ENCODE results near the gene UGT2B11.
"Not testable (repeated sequence)": the region's sequence is repeated elsewhere in the genome, so short reads cannot be mapped to it uniquely, and the experiment has no call there.

UGT2B11 gene

DNA sequence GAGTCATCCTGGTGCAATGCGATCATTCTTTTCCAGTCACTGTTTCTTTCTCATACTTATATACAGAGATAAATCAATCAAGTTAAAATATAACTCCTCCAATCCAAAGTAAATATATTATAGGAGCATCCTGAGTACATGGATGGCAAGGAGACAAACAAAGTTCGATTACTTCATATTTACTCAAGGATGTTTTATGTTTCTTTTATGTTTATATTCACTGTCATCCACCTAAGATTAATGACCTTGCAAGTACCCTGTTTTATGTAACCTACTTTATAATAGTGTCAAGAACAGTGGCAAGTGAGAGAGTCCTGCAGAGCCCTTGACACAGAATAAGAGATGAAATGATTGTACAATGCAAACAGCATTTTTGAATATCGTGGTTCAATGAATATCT is at the start of gene UGT2B11:
UGT2B11 (minus strand) TSS at position 33 of the 400 bp plus-strand sequence; CDS start at position 7, 26 bp downstream.
- DNase-seq = peak; percentile 45

- not testable (repeated sequence) for DNase-seq
Measured at GRCh38 chr4:69253147-69253772, 38.7 kb upstream of the UGT2B11 start.

DNA sequence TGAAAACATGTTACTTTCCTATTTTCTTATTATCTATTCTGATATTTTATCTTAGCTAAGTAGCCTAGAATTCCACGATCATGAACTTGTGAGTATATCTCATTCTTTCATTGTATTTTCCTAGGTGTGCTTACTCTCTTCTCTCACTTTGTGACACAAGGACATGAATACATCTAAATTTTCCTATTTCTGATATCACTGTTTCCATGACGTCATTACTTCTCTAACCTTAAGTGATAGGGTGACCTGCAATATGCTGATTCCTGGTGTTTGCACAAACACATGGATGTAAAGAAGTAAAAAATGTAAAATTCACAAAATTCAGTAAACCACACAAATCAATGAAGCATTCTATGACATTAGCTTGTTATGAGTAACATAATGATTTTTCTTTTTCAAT is 36.3 kb upstream of the UGT2B11 start:
- not testable (repeated sequence) for DNase-seq

GRCh38 chr4:69242562-69243240 is 28.2 kb upstream of the UGT2B11 start:
- DNase-seq = not testable (repeated sequence)

DNA sequence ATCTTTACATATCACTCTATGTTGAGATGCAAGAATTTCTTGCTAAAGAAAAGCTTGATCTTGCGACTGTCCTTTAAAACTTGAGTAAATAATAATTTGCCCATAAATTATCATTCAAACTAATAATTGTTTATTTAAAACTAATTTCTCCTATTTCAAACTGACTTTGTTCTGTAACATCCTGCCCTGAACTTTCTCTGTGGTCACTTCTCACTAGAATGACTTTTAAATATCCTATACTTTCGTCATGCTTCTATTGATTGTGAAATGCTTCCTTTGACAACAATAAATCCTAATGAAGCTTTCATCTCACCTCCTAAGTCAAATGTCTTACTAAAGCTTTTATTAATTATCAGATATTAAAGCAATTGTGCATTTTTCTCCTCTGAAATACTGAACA is 27.2 kb upstream of the UGT2B11 start:
- DNase-seq = not testable (repeated sequence)

DNA sequence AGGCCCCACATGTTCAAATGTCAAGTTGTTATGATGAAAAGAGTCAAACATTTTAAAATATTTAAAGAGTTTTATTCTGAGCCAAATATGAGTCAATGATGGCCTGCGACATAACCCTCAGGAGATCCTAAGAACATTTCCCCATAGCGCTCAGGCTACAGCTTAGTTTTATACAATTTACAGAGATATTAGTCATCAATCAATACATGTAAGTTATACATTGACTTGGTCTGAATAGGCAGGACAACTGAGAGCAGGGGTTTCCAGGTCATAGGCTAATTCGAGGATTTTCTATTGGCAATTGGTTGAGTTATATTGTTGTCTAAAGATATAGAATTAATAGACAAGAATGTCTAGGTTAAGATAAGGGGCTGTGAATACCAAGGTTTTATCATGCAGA is 26.2 kb upstream of the UGT2B11 start:
- DNase-seq = not testable (repeated sequence)

DNA sequence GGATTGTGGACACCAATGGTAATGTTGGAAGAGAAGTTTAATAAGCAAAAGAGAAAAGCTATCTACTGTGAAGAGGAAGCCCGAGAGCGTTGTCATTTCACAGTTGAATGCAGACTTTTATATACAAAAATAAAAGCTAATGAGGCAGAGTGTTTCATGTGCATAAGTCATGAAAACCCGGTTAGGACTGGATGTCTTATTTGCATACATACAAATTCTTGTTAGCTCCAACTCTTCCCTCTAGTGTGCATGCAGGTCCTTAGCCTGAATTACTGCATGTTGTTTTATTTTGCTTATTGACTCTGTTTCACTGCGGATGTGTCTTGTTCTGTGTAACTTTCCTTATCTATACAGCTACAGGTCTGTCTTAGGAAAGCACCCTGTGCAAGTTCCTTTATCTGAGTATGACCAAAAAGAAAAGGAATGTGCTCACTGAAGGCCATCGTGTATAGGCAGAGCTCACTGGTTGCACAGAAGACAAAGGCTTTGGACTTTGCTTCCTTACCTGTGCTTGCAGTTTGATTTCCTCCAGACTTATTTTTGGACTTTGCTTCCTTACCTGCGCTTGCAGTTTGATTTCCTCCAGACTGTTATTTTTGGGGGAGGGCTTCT is 25.1 kb upstream of the UGT2B11 start:
- DNase-seq = no peak

GRCh38 chr4:69239092-69239491 is 24.5 kb upstream of the UGT2B11 start:
- DNase-seq = no peak

DNA sequence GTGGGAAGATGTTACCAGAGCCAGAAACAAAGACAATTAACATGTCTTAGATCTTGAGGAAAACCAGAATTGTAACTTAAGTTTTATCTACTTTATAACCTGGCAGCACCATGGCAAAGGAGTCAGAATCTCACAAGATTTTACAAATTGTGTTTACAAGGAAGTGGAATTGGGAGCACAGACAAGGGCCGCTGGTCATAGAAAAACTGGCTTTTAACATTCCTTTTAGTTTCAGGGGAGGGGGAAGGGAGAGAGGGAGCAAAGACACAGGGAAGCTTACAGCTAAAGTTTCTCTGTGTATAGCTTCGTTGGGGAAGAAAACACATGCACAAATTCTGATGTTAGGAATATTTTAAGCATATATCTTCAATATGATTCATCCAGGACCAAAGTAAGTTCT is 10.3 kb upstream of the UGT2B11 start:
- no peak for DNase-seq

- DNase-seq = not testable (repeated sequence)
Measured at GRCh38 chr4:69223277-69223676, 8.7 kb upstream of the UGT2B11 start.

GRCh38 chr4:69218491-69218890 is 3.9 kb upstream of the UGT2B11 start:
- not testable (repeated sequence) for DNase-seq

GRCh38 chr4:69210911-69211310 is 3.6 kb downstream of the UGT2B11 start:
- no peak for DNase-seq

DNA sequence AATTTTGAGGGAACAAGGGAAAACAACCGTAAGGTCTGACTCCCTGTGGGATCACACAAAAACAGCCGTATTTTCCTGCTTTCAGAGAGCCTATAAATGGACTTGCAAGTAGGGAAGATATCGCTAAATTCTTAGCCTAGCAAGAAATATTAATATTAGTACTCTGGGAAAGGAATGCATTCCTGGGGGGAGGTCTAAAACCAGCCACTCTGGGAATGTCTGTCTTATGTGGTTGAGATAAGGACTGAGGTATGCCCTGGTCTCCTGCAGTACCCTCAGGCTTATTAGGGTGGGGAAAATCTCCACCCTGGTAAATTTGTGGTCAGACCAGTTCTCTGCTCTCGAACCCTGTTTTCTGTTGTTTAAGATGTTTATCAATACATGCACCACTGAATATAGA is 16.0 kb downstream of the UGT2B11 start:
- not testable (repeated sequence) for DNase-seq

DNA sequence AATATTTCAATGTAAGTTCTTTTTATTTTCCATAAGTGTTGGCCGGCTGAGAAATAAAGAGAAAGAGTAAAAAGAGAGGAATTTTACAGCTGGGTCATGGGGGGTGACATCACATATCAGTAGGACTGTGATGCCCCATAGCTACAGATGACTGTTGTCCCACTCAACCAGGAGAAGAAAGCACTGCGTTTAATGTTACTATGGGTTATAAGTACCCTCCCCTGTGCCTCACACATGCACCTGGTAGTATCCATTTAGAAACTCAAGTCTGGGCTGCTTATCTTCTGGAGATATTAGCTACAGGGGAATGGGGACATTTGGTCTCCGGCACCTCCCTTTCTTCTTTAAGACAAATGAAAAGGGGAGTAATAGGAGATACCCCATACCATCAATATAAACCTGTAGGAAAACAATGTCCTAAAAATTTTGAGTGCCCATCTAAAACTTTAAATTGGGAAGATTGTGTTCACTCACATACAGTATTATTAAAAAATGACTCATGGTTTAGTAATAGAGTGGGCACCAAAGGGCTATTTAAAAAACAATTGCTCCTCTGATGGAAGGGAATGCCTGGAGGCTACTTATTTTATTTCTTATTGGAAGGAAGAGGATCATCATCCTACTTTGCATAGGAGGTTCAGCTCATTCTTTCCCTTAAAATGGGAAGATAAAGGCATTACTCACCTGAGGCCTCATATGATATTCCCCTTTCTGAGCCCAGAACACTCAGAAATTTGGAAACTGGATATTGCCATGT is 18.2 kb downstream of the UGT2B11 start:
- no peak for DNase-seq

DNA sequence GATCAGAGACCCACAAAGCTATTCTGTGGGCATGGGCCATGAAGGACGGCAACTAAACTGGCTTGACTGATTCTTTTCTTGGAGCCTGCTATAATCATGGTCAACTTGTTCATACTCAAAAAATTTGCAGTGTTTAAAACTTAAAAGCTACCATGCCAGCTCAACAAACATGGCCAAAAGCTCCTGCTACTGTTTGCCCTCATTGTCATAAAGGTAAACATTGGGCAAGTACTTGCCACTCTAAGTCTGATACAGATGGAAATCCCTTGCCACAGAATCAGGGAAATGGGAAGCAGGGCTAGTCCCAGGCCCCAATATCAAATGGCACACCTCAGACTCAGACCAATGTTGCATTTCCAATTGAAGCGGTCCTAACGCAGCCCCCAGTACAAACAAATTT is 20.4 kb downstream of the UGT2B11 start:
- DNase-seq = no peak

- not testable (repeated sequence) for DNase-seq
Measured at GRCh38 chr4:69191905-69192304, 22.6 kb downstream of the UGT2B11 start.

- DNase-seq = not testable (repeated sequence)
Measured at GRCh38 chr4:69190621-69191020, 23.9 kb downstream of the UGT2B11 start.

DNA sequence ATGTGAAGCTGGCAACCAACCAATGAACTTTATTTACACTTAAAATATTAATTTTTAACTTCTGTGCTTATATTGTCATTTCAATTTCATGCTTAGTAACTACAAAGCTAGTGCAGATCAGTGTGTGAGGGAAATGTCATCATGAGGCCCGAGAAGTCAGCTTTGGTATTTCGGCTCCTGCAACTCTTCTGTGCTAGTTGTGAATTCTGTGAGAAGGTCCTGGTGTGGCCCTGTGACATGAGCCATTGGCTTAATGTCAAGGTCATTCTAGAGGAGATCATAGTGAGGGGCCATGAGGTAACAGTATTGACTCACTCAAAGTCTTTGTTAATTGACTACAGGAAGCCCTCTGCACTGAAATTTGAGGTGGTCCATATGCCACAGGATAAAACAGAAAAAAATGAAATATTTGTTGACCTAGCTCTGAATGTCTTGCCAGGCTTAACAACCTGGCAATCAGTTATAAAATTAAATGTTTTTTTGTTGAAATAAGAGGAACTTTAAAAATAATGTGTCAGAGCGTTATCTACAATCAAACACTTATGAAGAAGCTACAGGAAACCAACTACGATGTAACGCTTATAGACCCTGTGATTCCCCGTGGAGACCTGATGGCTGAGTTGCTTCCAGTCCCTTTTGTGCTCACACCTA is 32.9 kb downstream of the UGT2B11 start:
- not testable (repeated sequence) for DNase-seq

DNA sequence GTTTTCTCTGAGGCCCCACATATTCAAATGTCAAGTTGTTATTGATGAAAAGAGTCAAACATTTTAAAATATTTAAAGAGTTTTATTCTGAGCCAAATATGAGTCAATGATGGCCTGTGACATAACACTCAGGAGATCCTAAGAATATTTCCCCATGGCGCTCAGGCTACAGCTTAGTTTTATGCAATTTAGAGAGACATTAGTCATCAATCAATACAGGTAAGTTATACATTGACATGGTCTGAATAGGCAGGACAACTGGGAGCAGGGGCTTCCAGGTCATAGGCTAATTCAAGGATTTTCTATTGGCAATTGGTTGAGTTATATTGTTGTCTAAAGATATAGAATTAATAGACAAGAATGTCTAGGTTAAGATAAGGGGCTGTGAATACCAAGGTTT is 34.7 kb downstream of the UGT2B11 start:
- DNase-seq = not testable (repeated sequence)

- DNase-seq = not testable (repeated sequence)
Measured at GRCh38 chr4:69178751-69179205, 35.8 kb downstream of the UGT2B11 start.

- not testable (repeated sequence) for DNase-seq
Measured at GRCh38 chr4:69170233-69171134, 44.1 kb downstream of the UGT2B11 start.

DNA sequence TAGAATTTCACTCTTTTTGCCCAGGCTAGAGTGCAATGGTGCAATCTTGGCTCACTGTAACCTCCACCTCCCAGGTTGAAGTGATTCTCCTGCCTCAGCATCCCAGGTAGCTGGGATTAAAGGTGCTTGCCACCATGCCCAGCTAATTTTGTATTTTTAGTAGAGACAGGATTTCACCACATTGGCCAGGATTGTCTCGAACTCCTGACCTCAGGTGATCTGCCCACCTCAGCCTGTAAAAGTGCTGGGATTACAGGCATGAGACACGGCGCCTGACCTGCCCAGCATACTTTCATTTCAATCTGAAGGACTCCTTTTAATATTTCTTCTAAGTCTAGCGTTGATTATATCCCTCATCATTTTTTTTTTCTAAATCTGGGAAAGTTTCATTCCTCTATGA is 45.4 kb downstream of the UGT2B11 start:
- not testable (repeated sequence) for DNase-seq
